ENCODE measurements around the gene UVSSA.
"Not testable (repeated sequence)": the region's sequence is repeated elsewhere in the genome, so short reads cannot be mapped to it uniquely, and the experiment has no call there.

Gene UVSSA

GRCh38 chr4:1364748-1365147 is 17.7 kb downstream of the UVSSA start:
- DNase-seq (ENCODE audit: low read depth) = no peak

GRCh38 chr4:1365271-1366178 is 18.5 kb downstream of the UVSSA start:
- no peak for DNase-seq (ENCODE audit: low read depth)

- DNase-seq (ENCODE audit: low read depth) = no peak
Observed at GRCh38 chr4:1366371-1367229, 19.6 kb downstream of the UVSSA start.

GRCh38 chr4:1367230-1367935 is 20.4 kb downstream of the UVSSA start:
- DNase-seq (ENCODE audit: low read depth) = no peak

GRCh38 chr4:1367936-1368289 is 20.9 kb downstream of the UVSSA start:
- no peak for DNase-seq (ENCODE audit: low read depth)

GRCh38 chr4:1368421-1369090 is 21.5 kb downstream of the UVSSA start:
- DNase-seq (ENCODE audit: low read depth) = no peak

GRCh38 chr4:1369091-1369450 is 22.1 kb downstream of the UVSSA start:
- no peak for DNase-seq (ENCODE audit: low read depth)

GRCh38 chr4:1369479-1370079 is 22.6 kb downstream of the UVSSA start:
- DNase-seq (ENCODE audit: low read depth) = no peak

- DNase-seq (ENCODE audit: low read depth) = no peak
Observed at GRCh38 chr4:1370321-1371124, 23.5 kb downstream of the UVSSA start.

- DNase-seq (ENCODE audit: low read depth) = no peak
Observed at GRCh38 chr4:1371176-1372165, 24.5 kb downstream of the UVSSA start.

GRCh38 chr4:1372576-1372975 is 25.6 kb downstream of the UVSSA start:
- not testable (repeated sequence) for DNase-seq (ENCODE audit: low read depth)

- DNase-seq (ENCODE audit: low read depth) = no peak
Observed at GRCh38 chr4:1373892-1374705, 27.1 kb downstream of the UVSSA start.

GRCh38 chr4:1374706-1375045 is 27.7 kb downstream of the UVSSA start:
- no peak for DNase-seq (ENCODE audit: low read depth)

- no peak for DNase-seq (ENCODE audit: low read depth)
Observed at GRCh38 chr4:1375051-1375721, 28.2 kb downstream of the UVSSA start.

- no peak for DNase-seq (ENCODE audit: low read depth)
Observed at GRCh38 chr4:1375761-1376322, 28.8 kb downstream of the UVSSA start.

- no peak for DNase-seq (ENCODE audit: low read depth)
Observed at GRCh38 chr4:1376391-1376840, 29.4 kb downstream of the UVSSA start.

GRCh38 chr4:1376841-1377605 is 30.0 kb downstream of the UVSSA start:
- no peak for DNase-seq (ENCODE audit: low read depth)
